Body of pancreas (tissue), 4 donors: ENCODE results near the gene KRT74. TPM values are rescaled to one million over a fixed set of nuclear protein-coding genes. Genes with fewer than 3 reads are reported as not detected.

ENCODE experiments used
- ATAC-seq: fragments of 150-250 bp; one replicate; pipeline ENCODE4 v1.9.1; 2016
- DNase-seq, 4 donors: peaks; one replicate each; pipeline ENCODE4 v3.0.0-alpha.2; 2019
- H3K27ac ChIP-seq, 4 donors: fragments of 200-600 bp; sonication (generic); 1 replicate in 3 of 4; 2 replicates in 1 of 4; pipeline versions ENCODE4 v1.5.1 to v1.6.1; 2016 to 2019; ENCODE audit warnings: mild to moderate bottlenecking in 1 of 4, mixed read lengths in 1 of 4, moderate library complexity in 1 of 4
- H3K27me3 ChIP-seq, 2 donors: fragments of 200-600 bp; sonication (generic); one replicate each; pipeline ENCODE4 v1.6.0; 2016; ENCODE audit warnings: mild to moderate bottlenecking in 1 of 2
- H3K36me3 ChIP-seq, 2 donors: fragments of 200-600 bp; sonication (generic); replicated peaks in 1 of 2; 2 replicates each; pipeline ENCODE4 v1.5.1; 2016; ENCODE audit warnings: low read depth in 2 of 2; ENCODE audit not compliant: insufficient read depth in 1 of 2
- H3K4me1 ChIP-seq: fragments of 200-600 bp; sonication (generic); one replicate; pipeline ENCODE4 v1.6.0; 2016
- H3K4me3 ChIP-seq, 2 donors: fragments of 200-600 bp; sonication (generic); 1 replicate in 1 of 2; 2 replicates in 1 of 2; pipeline ENCODE4 v1.5.1; 2016 to 2019
- H3K9me3 ChIP-seq, 3 donors: fragments of 200-600 bp; sonication (generic); 1 replicate in 2 of 3; 2 replicates in 1 of 3; pipeline ENCODE4 v1.5.1; 2016
- CTCF ChIP-seq, 7 experiments: fragments of 450-650 bp in 4 of 7; fragments of 200-600 bp in 3 of 7; sonication (generic) in 3 of 7; IDR thresholded peaks; one replicate each; pipeline ENCODE4 v1.5.1; 2016 to 2019; ENCODE audit warnings: antibody characterized with exemption in 7 of 7
- POLR2A ChIP-seq, 3 donors: fragments of 450-650 bp; IDR thresholded peaks; one replicate each; pipeline ENCODE4 v1.6.1; 2016; ENCODE audit warnings: antibody characterized with exemption in 3 of 3, mild to moderate bottlenecking in 2 of 3
- whole genome bisulfite sequencing, 2 donors: methylation state at CpG; one replicate each; pipeline ENCODE4 v1.1.5; 2017; 5-methylcytosine and 5-hydroxymethylcytosine counted together
- intact Hi-C: fragments of 100-400 bp; cut with DNase I; formaldehyde crosslinking; loops from one replicate; pipeline ENCODE4 v1.15.1; 2023
- total RNA-seq, 2 donors: library from RNA; depleted of rRNA; stranded (reverse); fragments of >200 nt; gene quantifications; one replicate each; pipeline ENCODE4 v1.1.0, GENCODE V29; 2016

KRT74 gene
- total RNA-seq, 2 donors from 2014 or later: not detected

DNA sequence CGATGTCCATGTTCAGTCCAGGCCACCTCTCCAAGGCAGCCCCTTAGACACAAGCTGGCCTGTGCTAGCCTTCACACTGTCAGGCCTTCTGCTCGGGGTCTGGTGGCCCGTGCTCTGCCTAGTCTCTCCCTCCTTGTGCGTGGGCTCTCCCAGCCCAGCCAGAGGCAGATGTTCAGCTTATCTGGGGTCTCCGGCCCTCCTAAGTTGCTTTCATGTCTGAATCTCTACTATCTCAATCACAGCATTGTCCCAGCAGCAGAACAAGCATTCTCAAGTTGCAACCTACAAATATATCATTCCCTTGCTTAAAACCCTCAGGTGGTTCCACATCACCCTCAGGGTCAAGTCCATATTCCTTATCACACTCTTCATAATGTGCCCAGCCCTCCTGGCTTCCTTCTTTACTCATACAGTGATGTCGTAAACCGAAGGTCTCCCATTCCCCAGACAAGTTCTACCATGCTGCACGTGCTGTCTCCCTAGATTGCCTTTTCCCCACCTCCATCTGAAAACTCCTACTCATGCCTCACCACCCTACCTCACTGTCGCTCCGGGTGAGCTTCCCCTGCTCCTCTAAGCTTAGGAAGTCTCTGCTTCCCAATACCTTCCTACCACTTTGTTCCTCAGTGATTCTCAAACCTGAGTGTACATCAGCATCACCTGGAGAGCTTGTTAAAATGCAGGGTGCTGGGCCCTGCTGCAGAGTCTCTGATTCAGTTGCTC is 43.2 kb upstream of the KRT74 start:
- DNase-seq (no peak), ATAC-seq (no peak)
- H3K27ac ChIP-seq: no peak overlapping the region
- 71 to 75% methylated on average over 10 of the region's 10 CpGs for WGBS, 2 donors
- H3K4me1 ChIP-seq: no peaks in the 10 kb centered on the region
- intact Hi-C loops: no loop called here
- no peaks in the 10 kb centered on the region for H3K9me3 ChIP-seq
- TF ChIP-seq CTCF (IDR thresholded peaks at IDR 0.05): no peak
- no peaks in the 10 kb centered on the region for H3K27me3 ChIP-seq
- H3K36me3 ChIP-seq: no peaks in the 10 kb centered on the region
- H3K4me3 ChIP-seq: no peak overlapping the region

DNA sequence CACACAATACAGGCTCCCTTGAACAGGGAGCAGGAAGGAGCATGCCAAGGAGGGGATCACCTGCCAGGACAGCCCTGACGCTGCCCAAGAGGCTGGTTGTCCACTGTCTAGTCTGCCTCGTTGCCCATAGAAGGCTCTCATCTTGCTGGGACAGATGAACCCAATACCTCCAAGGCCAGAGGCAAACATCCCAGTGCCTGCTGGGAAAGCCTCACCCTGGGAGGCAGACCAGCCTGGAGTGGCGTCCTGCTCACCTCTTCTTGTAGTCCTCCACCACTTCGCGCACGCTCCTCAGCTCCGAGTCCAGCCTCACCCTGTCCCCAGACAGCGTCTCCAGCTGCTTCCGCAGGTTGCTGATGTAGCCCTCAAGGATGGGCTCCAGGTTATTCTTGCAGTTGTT is 42.3 kb upstream of the KRT74 start:
- ATAC-seq: no peak
- no peaks in the 10 kb centered on the region for H3K9me3 ChIP-seq
- no peaks in the 10 kb centered on the region for H3K4me1 ChIP-seq
- no peaks in the 10 kb centered on the region for H3K36me3 ChIP-seq
- no peak overlapping the region for H3K4me3 ChIP-seq
- no peak for DNase-seq
- no peak for TF ChIP-seq POLR2A (IDR thresholded peaks at IDR 0.05)
- TF ChIP-seq CTCF (IDR thresholded peaks at IDR 0.05): no peak
- intact Hi-C loops: no loop called here
- 79 to 89% methylated on average over 7 to 9 of the region's 9 CpGs for WGBS, 2 donors
- H3K27me3 ChIP-seq: peaks cover 0 to 7% of the 10 kb centered on the region in 2 donors
- H3K27ac ChIP-seq: no peak overlapping the region

DNA sequence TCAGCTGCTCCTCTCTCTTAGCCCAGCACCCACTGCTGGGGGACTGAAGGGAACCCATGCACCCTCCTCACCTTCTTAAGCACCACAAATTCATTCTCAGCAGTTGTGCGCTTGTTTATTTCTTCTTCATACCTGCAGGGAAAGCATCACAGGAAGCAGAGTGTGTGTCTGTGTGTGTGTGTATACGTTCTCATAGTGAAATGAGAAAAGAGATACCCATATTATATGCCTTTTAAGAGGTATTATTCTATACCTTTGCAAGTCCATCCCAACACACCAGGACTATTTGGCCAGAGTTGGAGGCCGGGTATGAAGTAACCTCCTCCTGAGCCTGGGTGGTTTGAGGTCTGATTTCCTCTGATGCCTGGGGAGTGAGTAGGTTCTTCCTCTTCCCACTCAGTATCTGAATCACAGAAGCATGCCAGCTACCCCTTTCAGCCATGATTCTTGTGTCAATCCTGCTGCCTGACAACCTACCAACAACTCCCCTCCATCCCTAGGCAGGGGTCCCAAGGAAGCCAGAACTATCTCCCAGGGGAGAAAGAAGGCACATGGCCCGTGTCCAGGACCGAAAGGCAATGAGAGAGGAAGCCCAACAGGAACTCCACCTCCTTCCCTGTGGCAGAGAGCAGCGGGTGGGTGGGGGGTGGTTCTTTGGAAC is 41.7 kb upstream of the KRT74 start:
- WGBS, 2 donors: 41 to 50% methylated on average over 6 of the region's 6 CpGs
- H3K4me3 ChIP-seq: no peak overlapping the region
- H3K4me1 ChIP-seq: no peaks in the 10 kb centered on the region
- DNase-seq: no peak
- intact Hi-C loops: no loop called here
- H3K27me3 ChIP-seq: peaks cover 0 to 7% of the 10 kb centered on the region in 2 donors
- no peaks in the 10 kb centered on the region for H3K9me3 ChIP-seq
- H3K36me3 ChIP-seq: no peaks in the 10 kb centered on the region
- no peak overlapping the region for H3K27ac ChIP-seq
- TF ChIP-seq CTCF (IDR thresholded peaks at IDR 0.05): no peak
- TF ChIP-seq POLR2A (IDR thresholded peaks at IDR 0.05): no peak
- ATAC-seq: no peak

DNA sequence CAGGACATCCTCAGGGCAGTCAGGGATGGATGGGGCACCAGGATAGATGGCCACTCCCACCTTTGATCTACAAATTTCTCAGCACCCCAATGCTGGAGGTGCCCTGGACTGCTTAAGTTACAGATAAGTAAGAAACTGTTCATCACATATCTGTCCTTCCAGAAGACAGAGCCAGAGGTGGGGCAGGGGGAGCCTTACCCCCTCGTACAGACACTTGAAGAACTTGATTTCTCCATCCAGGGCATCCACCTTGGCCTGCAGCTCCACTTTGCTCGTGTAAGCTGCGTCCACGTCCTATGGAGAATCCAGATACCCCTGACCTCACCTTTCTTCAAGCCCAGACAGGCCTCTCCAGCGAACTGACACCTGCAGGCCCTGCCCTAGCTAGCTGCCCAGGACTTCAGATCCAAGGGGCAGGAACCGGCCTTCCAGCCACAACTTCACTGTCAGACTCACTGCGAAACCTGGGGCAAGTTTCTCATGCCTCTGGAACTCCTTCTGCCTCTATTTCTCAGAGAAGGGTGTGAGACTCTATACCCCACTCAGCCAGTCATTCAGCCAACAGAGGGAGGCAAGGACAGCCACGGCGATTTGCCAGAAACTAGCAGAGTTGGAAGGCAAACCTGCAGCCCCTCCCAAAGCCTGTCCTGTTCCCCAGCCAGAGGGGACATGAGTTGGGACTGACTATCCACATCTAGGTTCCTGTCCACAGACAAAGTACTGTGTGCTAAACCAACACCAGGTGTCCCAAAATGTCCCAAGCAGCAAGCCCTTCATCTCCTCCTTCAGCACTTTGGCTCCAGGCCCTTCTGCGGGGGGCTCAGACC is 41.0 kb upstream of the KRT74 start:
- no peak for DNase-seq
- no peak overlapping the region for H3K27ac ChIP-seq
- no peaks in the 10 kb centered on the region for H3K9me3 ChIP-seq

More for the DNA sequence above, 41.0 kb upstream of the KRT74 start:
- ATAC-seq: no peak
- WGBS, 2 donors: 71 to 73% methylated on average over 7 to 10 of the region's 10 CpGs
- Histone ChIP-seq H3K4me1 (no peaks in the 10 kb centered on the region), H3K36me3 (no peaks in the 10 kb centered on the region), H3K27me3 (peaks cover 0 to 7% of the 10 kb centered on the region in 2 donors), H3K4me3 (no peak overlapping the region)
- intact Hi-C loops: no loop called here
- TF ChIP-seq POLR2A (IDR thresholded peaks at IDR 0.05) (no peak), CTCF (IDR thresholded peaks at IDR 0.05) (no peak)
